Astrocyte of the cerebellum (primary cell): ENCODE data around the gene MED12L.
A peak's percentile ranks its signal among the peaks of the same experiment; 100 is the strongest.

Source experiments
- DNase-seq: peaks from one replicate; pipeline ENCODE4 v3.0.0-alpha.2; 2011; ENCODE audit warnings: low read depth
- H3K4me3 ChIP-seq: 2 replicates; pipeline ENCODE4 v1.5.1; 2011; ENCODE audit warnings: mild to moderate bottlenecking, low read depth, low read length, moderate library complexity
- in situ Hi-C: cut with HindIII; loops from 2 replicates; pipeline ENCODE4 v1.10.0; 2017; ENCODE audit warnings: low sequenced_read_pairs
- TF ChIP-seq, protein P1 (sequence below): IDR thresholded peaks from 2 replicates; pipeline ENCODE4 v1.5.1; 2012; ENCODE audit warnings: low read length, low read depth, moderate library complexity, mild to moderate bottlenecking; ENCODE audit errors: missing control alignments

The MED12L gene

DNA sequence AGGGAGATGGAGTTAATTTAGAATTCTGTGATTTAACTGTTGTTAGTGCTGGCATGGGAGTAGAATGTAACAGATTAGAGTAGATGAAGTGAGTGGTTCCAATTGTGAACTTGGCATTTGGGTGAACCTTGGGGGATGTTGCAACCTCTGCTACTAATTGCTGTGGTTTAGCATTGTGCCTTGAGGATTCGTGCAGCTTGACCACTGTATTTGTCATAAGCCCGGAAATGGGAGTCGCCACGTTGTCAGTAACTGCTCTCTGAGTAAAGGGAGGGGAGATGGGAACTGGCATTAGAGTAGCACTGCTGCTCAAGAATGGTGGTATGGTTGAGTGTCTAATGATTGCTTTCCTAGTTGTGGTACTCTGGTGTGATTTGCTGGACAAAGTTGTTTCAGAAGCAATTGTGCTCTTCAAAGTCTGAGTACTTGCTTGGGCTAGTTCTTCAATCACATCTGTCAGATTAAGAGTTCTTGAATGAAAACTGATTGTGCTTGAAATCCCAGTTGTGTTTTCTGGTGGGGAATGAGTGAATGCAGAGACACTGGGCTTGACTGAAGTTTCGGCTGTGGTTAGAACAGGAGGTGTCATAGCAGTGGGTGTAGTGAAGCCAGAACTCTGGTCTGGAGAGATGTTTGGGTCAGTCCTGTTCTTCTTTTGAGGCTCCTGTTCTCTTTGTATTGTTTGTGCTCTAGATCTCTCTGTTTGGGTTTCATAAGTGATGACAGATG lies 360.0 kb downstream of the MED12L start:
- DNase-seq = peak; percentile 68
- no peak overlapping the region for H3K4me3 ChIP-seq
- TF ChIP-seq, protein P1, sequence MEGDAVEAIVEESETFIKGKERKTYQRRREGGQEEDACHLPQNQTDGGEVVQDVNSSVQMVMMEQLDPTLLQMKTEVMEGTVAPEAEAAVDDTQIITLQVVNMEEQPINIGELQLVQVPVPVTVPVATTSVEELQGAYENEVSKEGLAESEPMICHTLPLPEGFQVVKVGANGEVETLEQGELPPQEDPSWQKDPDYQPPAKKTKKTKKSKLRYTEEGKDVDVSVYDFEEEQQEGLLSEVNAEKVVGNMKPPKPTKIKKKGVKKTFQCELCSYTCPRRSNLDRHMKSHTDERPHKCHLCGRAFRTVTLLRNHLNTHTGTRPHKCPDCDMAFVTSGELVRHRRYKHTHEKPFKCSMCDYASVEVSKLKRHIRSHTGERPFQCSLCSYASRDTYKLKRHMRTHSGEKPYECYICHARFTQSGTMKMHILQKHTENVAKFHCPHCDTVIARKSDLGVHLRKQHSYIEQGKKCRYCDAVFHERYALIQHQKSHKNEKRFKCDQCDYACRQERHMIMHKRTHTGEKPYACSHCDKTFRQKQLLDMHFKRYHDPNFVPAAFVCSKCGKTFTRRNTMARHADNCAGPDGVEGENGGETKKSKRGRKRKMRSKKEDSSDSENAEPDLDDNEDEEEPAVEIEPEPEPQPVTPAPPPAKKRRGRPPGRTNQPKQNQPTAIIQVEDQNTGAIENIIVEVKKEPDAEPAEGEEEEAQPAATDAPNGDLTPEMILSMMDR = no peak
- in situ Hi-C loops = no loop called here

DNA sequence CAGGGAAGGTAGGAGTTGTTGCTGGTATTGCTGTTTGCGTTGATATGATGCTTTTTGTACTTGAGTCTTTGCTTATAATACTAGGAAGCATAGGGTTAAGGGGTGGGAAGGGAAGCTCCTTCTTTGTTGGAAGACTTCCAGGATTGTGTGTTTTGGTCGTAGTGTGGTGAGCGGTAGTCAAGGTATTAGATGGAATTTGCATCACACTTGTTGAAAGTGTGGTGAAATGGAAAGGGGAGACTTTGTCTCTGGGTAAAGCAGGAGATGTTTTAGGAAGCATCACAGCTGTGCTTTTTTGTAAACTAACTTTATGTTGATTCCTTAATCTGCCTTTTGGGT lies 360.5 kb downstream of the MED12L start:
- no peak for DNase-seq
- no peak overlapping the region for H3K4me3 ChIP-seq
- in situ Hi-C loops = no loop called here
- TF ChIP-seq, protein P1 = no peak

DNA sequence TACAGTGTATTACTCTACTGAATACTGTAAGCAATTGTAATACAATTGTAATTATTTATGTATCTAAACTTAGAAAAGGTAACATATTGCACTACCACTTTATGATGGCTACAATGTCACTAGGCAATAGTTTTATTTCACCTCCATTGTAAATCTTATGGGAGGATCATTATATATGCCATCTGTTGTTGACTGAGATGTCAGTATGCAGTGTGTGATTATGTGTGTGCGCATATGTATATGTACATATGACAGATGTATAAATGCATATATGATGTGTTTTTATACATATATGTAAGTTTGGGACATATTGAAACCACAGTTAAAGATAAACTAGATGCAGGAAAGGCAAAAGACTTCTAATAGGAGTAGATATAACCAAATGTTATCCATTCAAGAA lies 366.9 kb downstream of the MED12L start:
- in situ Hi-C loops = no loop called here
- TF ChIP-seq, protein P1 = no peak
- no peak for DNase-seq
- no peak overlapping the region for H3K4me3 ChIP-seq

DNA sequence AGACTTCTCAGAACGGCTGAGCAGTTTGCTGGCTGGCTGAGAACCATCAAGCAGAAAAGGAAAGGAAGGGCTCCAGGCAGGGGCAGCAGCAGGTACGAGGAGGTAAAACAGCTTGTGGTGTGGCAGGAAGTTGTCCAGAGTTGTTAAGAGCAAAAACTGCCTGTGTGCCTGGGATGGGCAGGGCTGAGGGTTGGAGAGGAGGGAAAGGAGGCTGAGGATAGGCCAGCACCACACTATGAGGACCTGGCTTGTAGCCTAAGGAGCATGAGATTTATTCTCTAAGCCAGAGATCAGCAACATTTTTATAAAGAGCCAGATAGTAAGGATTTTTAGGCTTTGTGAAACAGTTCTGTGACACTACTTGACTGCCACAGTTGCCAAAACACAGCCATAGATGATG lies 367.4 kb downstream of the MED12L start:
- H3K4me3 ChIP-seq = no peak overlapping the region
- TF ChIP-seq, protein P1 = no peak
- DNase-seq = no peak
- in situ Hi-C loops = no loop called here

DNA sequence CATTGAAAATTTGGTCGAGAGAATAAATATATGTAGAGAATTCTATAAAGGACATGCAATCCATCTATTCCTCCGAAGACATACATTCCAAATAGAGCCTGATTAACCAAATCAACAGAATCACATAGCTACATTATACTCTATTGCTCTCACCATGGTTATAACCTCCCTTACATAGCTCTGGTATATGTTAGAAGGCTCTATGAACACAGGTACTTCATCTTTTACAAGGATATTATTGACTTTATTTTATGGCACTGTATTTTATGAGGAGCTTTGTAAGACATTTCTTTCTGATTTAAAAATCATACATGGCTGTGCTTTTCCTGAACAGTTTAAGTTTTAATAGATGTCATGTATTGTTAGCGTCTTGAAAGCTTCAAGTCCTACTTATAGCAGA lies 370.6 kb downstream of the MED12L start:
- TF ChIP-seq, protein P1 = no peak
- no peak overlapping the region for H3K4me3 ChIP-seq
- DNase-seq = no peak
- in situ Hi-C loops = no loop called here

DNA sequence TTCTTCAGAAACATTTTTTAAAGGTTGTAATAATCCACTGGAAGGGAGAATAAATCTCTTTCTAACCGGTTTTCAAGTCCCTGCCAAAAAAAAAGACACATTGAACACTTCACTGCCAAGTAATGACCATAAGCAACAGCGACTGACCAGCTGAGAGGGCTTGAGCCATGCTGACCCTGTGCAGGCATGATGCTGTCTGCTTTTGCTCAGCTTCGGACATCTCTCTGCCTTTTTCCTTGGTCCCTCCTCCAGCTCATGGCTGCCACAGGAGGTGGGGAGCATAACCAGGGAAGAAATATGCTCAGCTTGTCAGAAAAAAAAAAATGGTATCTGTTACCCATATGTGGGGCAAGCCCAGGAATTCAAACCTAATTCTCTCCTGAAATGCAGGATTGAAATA lies 373.9 kb downstream of the MED12L start:
- TF ChIP-seq, protein P1 = no peak
- in situ Hi-C loops = no loop called here
- no peak overlapping the region for H3K4me3 ChIP-seq
- no peak for DNase-seq
